GM12878 (cell line): ENCODE results near the gene S1PR2. TPM values are rescaled to one million over a fixed set of nuclear protein-coding genes. Genes with fewer than 3 reads are reported as not detected.

Experiments
- ATAC-seq: fragments of 200-7000 bp; cut with Tn5 transposase; 3 replicates; pipeline ENCODE4 v1.9.1; 2020; ENCODE audit warnings: mild to moderate bottlenecking, moderate library complexity
- BruUV-seq: library from RNA; stranded (reverse); fragments of 400-500 nt; replicated peaks from 2 replicates; lab custom pipeline; 2021; lab: Mats Ljungman, UMichigan
- CTCF ChIA-PET: fragments of 300-600 bp; sonication (Branson Sonifier 250); formaldehyde crosslinking; extraction: SDS; loops from one replicate; lab custom pipeline; 2021; ENCODE audit warnings: inconsistent platforms; lab: Yijun Ruan, JAX
- POLR2A ChIA-PET: fragments of 350-600 bp; formaldehyde crosslinking; extraction: SDS; loops from one replicate; lab custom pipeline; 2021; ENCODE audit warnings: inconsistent platforms; lab: Charles Lee
- RAD21 ChIA-PET: fragments of 300-600 bp; sonication (Branson Sonifier 250); formaldehyde crosslinking; loops from one replicate; lab custom pipeline; 2023; ENCODE audit warnings: antibody characterized with exemption; ENCODE audit not compliant: unreplicated experiment; lab: Charles Lee
- SMC1A ChIA-PET: fragments of 300-600 bp; sonication (Branson Sonifier 250); formaldehyde crosslinking; loops from one replicate; lab custom pipeline; 2023; ENCODE audit not compliant: unreplicated experiment, uncharacterized antibody; lab: Charles Lee
- DNase-seq: peaks from one replicate; pipeline ENCODE4 v3.0.0-alpha.2; 2011; ENCODE audit warnings: low read depth, low spot score
- FAIRE-seq: peaks from 3 replicates; lab custom pipeline; 2011; peaks lifted over from hg19 to GRCh38; lab: Jason Lieb, UNC
- H2AFZ ChIP-seq: 2 replicates; pipeline ENCODE4 v1.6.0; 2011; ENCODE audit warnings: low read depth, low read length, control low read depth; ENCODE audit not compliant: control insufficient read depth
- H3K27ac ChIP-seq: 2 replicates; pipeline ENCODE4 v1.5.1; 2011; ENCODE audit warnings: control low read depth; ENCODE audit not compliant: control insufficient read depth, insufficient read depth
- H3K27me3 ChIP-seq, 2 experiments: replicated peaks in 1 of 2; 2 replicates each; pipeline versions ENCODE4 v1.6.0 to v1.6.1; 2011; ENCODE audit warnings: low read length in 1 of 2; ENCODE audit not compliant: control insufficient read depth in 2 of 2, insufficient read depth in 2 of 2
- H3K36me3 ChIP-seq, 2 experiments: 2 replicates each; pipeline ENCODE4 v1.5.1; 2011; ENCODE audit warnings: low read length in 1 of 2; ENCODE audit not compliant: control insufficient read depth in 2 of 2, insufficient read depth in 2 of 2
- H3K4me1 ChIP-seq: 2 replicates; pipeline ENCODE4 v1.6.1; 2011; ENCODE audit warnings: mild to moderate bottlenecking, low read length, moderate library complexity, mixed read lengths; ENCODE audit not compliant: control insufficient read depth, insufficient read depth
- H3K4me2 ChIP-seq: 2 replicates; pipeline ENCODE4 v1.6.0; 2011; ENCODE audit warnings: control low read depth; ENCODE audit not compliant: control insufficient read depth, insufficient read depth
- H3K4me3 ChIP-seq: fragments of 200-600 bp; sonication (generic); 2 replicates; pipeline ENCODE4 v1.5.1; 2016
- H3K79me2 ChIP-seq: 2 replicates; pipeline ENCODE4 v1.6.0; 2011; ENCODE audit warnings: low read length; ENCODE audit not compliant: control insufficient read depth, insufficient read depth
- H3K9ac ChIP-seq: 2 replicates; pipeline ENCODE4 v1.8.0; 2011; ENCODE audit warnings: low read length, control low read depth, mixed read lengths; ENCODE audit not compliant: control insufficient read depth, insufficient read depth
- H3K9me3 ChIP-seq: replicated peaks from 3 replicates; pipeline ENCODE4 v1.5.1; 2011; ENCODE audit warnings: mild to moderate bottlenecking, low read length; ENCODE audit not compliant: control insufficient read depth, insufficient read depth
- H4K20me1 ChIP-seq: 2 replicates; pipeline ENCODE4 v1.6.0; 2011; ENCODE audit not compliant: control insufficient read depth, insufficient read depth
- PKNOX1 ChIP-seq: fragments of 450-650 bp; IDR thresholded peaks from 2 replicates; pipeline ENCODE4 v1.6.1; 2016; ENCODE audit warnings: mild to moderate bottlenecking
- ZBTB40 ChIP-seq: fragments of 450-650 bp; IDR thresholded peaks from 2 replicates; pipeline ENCODE4 v1.6.1; 2016; ENCODE audit warnings: mild to moderate bottlenecking, moderate library complexity, borderline replicate concordance
- WGBS: methylation state at CpG from one replicate; pipeline ENCODE4 v1.1.6; 2016; ENCODE audit warnings: low lambda C conversion rate; ENCODE audit not compliant: insufficient replicate concordance, insufficient coverage; ENCODE audit errors: missing lambda C conversion rate; 5-methylcytosine and 5-hydroxymethylcytosine counted together
- in situ Hi-C: fragments of 300-500 bp; cut with MboI; formaldehyde crosslinking; loops from 9 replicates; pipeline ENCODE4 v1.14.3; 2018; ENCODE audit warnings: mixed read lengths
- intact Hi-C: fragments of 100-400 bp; cut with micrococcal nuclease; formaldehyde crosslinking; loops from one replicate; pipeline ENCODE4 v1.14.2; 2022; ENCODE audit not compliant: unreplicated experiment
- polyA plus RNA-seq, 11 experiments: library from polyadenylated mRNA; depleted of rRNA in 4 of 11; unstranded in 6 of 11; stranded (reverse) in 5 of 11; fragments of >200 nt; fragmentation: Nextera tagmentation in 4 of 11; fragmentation: Illumina TruSeq in 1 of 11; extraction: Ambion mirVana in 4 of 11; extraction: Trizol in 1 of 11; gene quantifications; 1 replicate in 1 of 11; 2 replicates in 10 of 11; pipeline versions ENCODE4 v1.2.1 to v1.2.3, GENCODE V29; 2011 to 2016; ENCODE audit warnings: inconsistent platforms in 2 of 11, missing spikeins in 2 of 11, low read depth in 1 of 11
- total RNA-seq, 4 experiments: library from RNA; depleted of rRNA in 3 of 4; stranded (reverse); fragments of >200 nt in 3 of 4; fragmentation: Illumina TruSeq in 1 of 4; extraction: Trizol in 1 of 4; gene quantifications; 2 replicates each; pipeline versions ENCODE4 v1.2.1 to v1.2.3, GENCODE V29; 2013 to 2021

The S1PR2 gene
- total and polyA plus RNA-seq, 10 of the 15 experiments (the other 5 are each of a cell fraction or from before 2014, with no cell fraction given): 4.9 to 26.8 (median 11.6) TPM

GRCh38 chr19:10203686-10204085 lies 27.4 kb downstream of the S1PR2 start:
- Histone ChIP-seq H2AFZ (no peak overlapping the region), H3K9ac (no peak overlapping the region), H3K79me2 (no peaks in the 10 kb centered on the region), H3K36me3 (no peaks in the 10 kb centered on the region), H3K27me3 (no peaks in the 10 kb centered on the region), H3K4me3 (no peak overlapping the region)
- ChIA-PET RAD21 (no interaction called here), POLR2A (no interaction called here), SMC1A (no interaction called here)
- 83% methylated on average over 3 of the region's 3 CpGs for WGBS
- ATAC-seq: no peak
- no peak for FAIRE-seq
- DNase-seq: no peak
- BruUV-seq: no TSS peak
- TF ChIP-seq PKNOX1: no peak
- TF ChIP-seq ZBTB40: peak; percentile 76
- TF ChIP-seq, all 136 proteins: peak for 1
- Histone ChIP-seq H4K20me1 (no peaks in the 10 kb centered on the region), H3K9me3 (peaks cover 3% of the 10 kb centered on the region; the same call in 1 of the 3 replicates), H3K27ac (no peak overlapping the region), H3K4me1 (peaks cover 12% of the 10 kb centered on the region), H3K4me2 (no peak overlapping the region)
- in situ Hi-C loops (no loop called here), intact Hi-C loops (no loop called here)
- CTCF ChIA-PET: no interaction called here
